CD4-positive, alpha-beta T cell (primary cell): ENCODE measurements around the gene NUB1. TPM values are rescaled to one million over a fixed set of nuclear protein-coding genes. Genes with fewer than 3 reads are reported as not detected.
"Not testable (repeated sequence)": the region's sequence is repeated elsewhere in the genome, so short reads cannot be mapped to it uniquely, and the experiment has no call there.

Experiments
- ATAC-seq: fragments of 200-7000 bp; cut with Tn5 transposase; one replicate; pipeline ENCODE4 v1.10.0; 2022; ENCODE audit warnings: mild to moderate bottlenecking; ENCODE audit not compliant: poor library complexity
- CTCF ChIA-PET: fragments of 350-600 bp; sonication (Branson Sonifier 250); formaldehyde crosslinking; loops from one replicate; lab custom pipeline; 2021; ENCODE audit warnings: antibody characterized with exemption, inconsistent platforms; lab: Charles Lee
- POLR2A ChIA-PET: fragments of 350-600 bp; sonication (Branson Sonifier 250); formaldehyde crosslinking; loops from one replicate; lab custom pipeline; 2021; ENCODE audit warnings: antibody characterized with exemption, inconsistent platforms; lab: Charles Lee
- DNase-seq, 14 experiments: peaks; one replicate each; pipeline ENCODE4 v3.0.0-alpha.2; 2013 to 2020; ENCODE audit warnings: mixed read lengths in 2 of 14
- H3K27ac ChIP-seq, 2 donors: one replicate each; pipeline versions ENCODE4 v1.5.1 to v1.7.0; 2013; ENCODE audit warnings: low read length in 2 of 2, low read depth in 1 of 2, mild to moderate bottlenecking in 1 of 2
- H3K27me3 ChIP-seq, 2 experiments: 1 replicate in 1 of 2; 2 replicates in 1 of 2; pipeline versions ENCODE4 v1.6.1 to v1.7.0; 2013; ENCODE audit warnings: low read length in 2 of 2, control low read depth in 1 of 2, mild to moderate bottlenecking in 1 of 2, moderate library complexity in 1 of 2; ENCODE audit not compliant: insufficient read depth in 2 of 2, control insufficient read depth in 1 of 2
- H3K36me3 ChIP-seq: one replicate; pipeline ENCODE4 v1.6.1; 2013; ENCODE audit warnings: low read length, control low read depth; ENCODE audit not compliant: insufficient read depth
- H3K4me1 ChIP-seq: one replicate; pipeline ENCODE4 v1.6.1; 2013; ENCODE audit warnings: low read length, control low read depth; ENCODE audit not compliant: insufficient read depth
- H3K4me3 ChIP-seq: one replicate; pipeline ENCODE4 v1.5.1; 2013; ENCODE audit warnings: mild to moderate bottlenecking, low read length, moderate library complexity
- H3K9me3 ChIP-seq, 2 experiments: 1 replicate in 1 of 2; 2 replicates in 1 of 2; pipeline versions ENCODE4 v1.6.1 to v1.7.0; 2013; ENCODE audit warnings: low read length in 2 of 2, mild to moderate bottlenecking in 2 of 2, control low read depth in 1 of 2, moderate library complexity in 1 of 2; ENCODE audit not compliant: control insufficient read depth in 1 of 2, insufficient read depth in 1 of 2
- H3K27ac Mint-ChIP-seq: one replicate; pipeline ENCODE4 v1.8.0; 2020; ENCODE audit warnings: mixed read lengths
- H3K27me3 Mint-ChIP-seq: one replicate; pipeline ENCODE4 v1.8.0; 2021; ENCODE audit warnings: mixed read lengths
- H3K36me3 Mint-ChIP-seq: one replicate; pipeline ENCODE4 v1.8.0; 2021; ENCODE audit warnings: low read depth, mixed read lengths
- H3K4me1 Mint-ChIP-seq: one replicate; pipeline ENCODE4 v1.8.0; 2021; ENCODE audit warnings: low read depth, mixed read lengths
- H3K4me3 Mint-ChIP-seq: one replicate; pipeline ENCODE4 v1.8.0; 2020; ENCODE audit warnings: mild to moderate bottlenecking, mixed read lengths
- H3K9me3 Mint-ChIP-seq: one replicate; pipeline ENCODE4 v1.8.0; 2020; ENCODE audit warnings: mixed read lengths
- intact Hi-C, 2 experiments: fragments of 100-400 bp; cut with DNase I in 1 of 2; cut with micrococcal nuclease in 1 of 2; formaldehyde crosslinking; loops; one replicate each; pipeline versions ENCODE4 v1.15.1 to v1.9.0; 2023 to 2025; cut with DNase I, micrococcal nuclease
- total RNA-seq, 174 experiments: library from RNA in 2 of 174; stranded (reverse) in 2 of 174; gene quantifications; one replicate each; pipeline ENCODE4 v1.2.3 and lab custom pipeline; 2021 to 2026
- TF ChIP-seq, protein P1 (sequence below): fragments of 200-600 bp; IDR thresholded peaks from one replicate; pipeline ENCODE4 v1.8.0; 2022; ENCODE audit warnings: antibody characterized with exemption, mild to moderate bottlenecking

Gene NUB1
- total RNA-seq, 2 experiments from 2014 or later, result 86.0 to 90.4 TPM

DNA sequence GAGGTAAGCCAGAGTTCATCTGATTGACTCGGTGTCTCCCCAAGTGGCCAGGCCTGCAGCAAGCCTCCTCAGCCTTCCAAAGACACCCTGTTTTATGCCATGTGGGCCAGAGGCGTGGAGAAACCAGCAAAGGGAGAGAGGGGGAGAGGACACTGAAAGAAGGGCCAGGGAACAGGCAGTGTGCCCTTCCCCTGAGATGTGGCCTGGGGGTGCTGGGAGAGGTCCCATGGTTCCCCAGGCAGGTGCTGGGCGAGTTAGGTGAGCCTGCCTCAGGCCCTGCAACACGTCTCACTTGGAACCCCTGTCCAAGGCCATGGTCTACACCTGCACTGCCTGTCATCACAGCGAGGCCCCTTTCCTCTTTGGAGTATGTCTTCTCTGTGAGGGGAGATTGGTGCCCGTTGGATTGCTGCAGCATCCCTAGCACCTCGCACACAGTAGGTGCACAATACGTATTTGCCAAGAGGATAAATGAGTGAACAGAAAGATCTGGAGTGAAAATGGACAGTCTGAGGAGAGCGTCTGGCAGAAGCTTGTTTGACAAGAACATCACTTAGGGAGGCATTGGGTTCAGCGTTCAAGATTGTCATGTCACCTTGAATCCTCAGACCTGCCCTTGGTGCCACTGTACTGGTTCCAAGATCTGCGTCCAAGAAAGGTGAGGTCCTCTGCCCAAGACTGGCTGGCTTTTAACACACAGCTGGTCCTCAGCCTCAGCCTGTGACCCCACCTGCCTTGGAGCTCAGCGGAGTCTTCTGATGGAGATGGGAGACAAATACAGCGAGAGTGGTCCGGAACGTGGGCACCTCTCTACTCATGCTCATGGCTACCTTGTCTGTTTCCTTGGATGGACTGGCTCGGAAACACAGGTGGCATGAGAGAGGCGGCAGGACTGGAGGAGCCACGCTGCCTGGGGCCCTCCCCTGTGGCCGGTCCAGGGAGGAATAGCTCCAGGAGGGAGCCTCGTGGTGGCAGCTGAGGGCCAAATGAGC, 39.8 kb upstream of the NUB1 start:
- intact Hi-C loops, result loop anchor here in 1 of 2 experiments (2.0 kb wide), 2 partner anchors 57 to 133 kb away; no protein-coding TSS in a partner anchor
- ChIA-PET CTCF (no interaction called here), POLR2A (interaction anchor here (0.6 kb wide), 1 partner anchor 126 kb away, joined by 3 read pairs; no protein-coding TSS in a partner anchor)
- Mint-ChIP-seq H3K36me3 (no peaks in the 10 kb centered on the region), H3K9me3 (peaks cover 3% of the 10 kb centered on the region), H3K4me3 (no peak overlapping the region), H3K27me3 (peaks cover 43% of the 10 kb centered on the region), H3K4me1 (peaks cover 8% of the 10 kb centered on the region), H3K27ac (no peak overlapping the region)
- no peak overlapping the region for H3K27ac ChIP-seq
- ATAC-seq (no peak), DNase-seq (no peak)
- H3K27me3 ChIP-seq, result peaks cover 20 to 32% of the 10 kb centered on the region in 2 experiments
- TF ChIP-seq, protein P1, sequence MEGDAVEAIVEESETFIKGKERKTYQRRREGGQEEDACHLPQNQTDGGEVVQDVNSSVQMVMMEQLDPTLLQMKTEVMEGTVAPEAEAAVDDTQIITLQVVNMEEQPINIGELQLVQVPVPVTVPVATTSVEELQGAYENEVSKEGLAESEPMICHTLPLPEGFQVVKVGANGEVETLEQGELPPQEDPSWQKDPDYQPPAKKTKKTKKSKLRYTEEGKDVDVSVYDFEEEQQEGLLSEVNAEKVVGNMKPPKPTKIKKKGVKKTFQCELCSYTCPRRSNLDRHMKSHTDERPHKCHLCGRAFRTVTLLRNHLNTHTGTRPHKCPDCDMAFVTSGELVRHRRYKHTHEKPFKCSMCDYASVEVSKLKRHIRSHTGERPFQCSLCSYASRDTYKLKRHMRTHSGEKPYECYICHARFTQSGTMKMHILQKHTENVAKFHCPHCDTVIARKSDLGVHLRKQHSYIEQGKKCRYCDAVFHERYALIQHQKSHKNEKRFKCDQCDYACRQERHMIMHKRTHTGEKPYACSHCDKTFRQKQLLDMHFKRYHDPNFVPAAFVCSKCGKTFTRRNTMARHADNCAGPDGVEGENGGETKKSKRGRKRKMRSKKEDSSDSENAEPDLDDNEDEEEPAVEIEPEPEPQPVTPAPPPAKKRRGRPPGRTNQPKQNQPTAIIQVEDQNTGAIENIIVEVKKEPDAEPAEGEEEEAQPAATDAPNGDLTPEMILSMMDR, result no peak
- H3K36me3 ChIP-seq, result no peaks in the 10 kb centered on the region
- peaks cover 0 to 4% of the 10 kb centered on the region in 2 experiments for H3K9me3 ChIP-seq
- no peak overlapping the region for H3K4me3 ChIP-seq
- H3K4me1 ChIP-seq, result peaks cover 11% of the 10 kb centered on the region

DNA sequence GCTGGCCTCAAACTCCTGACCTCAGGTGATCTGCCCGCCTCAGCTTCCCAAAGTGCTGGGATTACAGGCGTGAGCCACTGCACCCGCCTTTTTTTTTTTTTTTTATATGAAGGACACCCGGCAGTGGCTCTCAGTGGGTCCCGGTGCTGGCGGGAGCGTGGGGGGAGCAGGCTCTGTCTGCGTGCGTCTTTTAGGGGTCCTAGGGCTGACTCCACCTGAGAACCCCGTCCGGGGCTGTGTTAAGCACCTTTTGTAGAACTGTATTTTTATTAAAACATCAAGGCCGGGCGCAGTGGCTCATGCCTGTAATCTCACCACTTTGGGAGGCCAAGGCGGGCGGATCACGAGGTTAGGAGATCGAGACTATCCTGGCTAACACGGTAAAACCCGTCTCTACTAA, 37.4 kb upstream of the NUB1 start:
- not testable (repeated sequence) for H3K4me1 Mint-ChIP-seq

DNA sequence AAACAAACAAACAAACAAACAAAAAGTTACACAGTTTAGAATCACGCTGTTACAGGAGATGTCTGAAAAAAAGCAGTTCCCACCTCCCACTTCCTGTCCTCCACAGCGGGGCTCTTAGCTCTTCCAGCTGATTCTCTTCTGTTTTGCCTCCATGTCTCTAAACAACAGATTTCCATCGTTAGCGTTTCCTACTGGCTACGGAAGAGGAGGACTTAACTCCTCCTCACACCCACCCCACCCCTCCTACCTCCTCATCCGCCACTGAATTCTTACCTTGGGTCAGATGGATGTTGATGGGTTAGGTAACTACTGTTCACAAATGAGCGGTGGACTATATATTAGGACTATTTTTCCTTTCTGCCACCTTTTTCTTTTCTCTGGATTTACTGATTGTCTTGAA, 36.8 kb upstream of the NUB1 start:
- no peak overlapping the region for H3K4me3 ChIP-seq
- ChIA-PET POLR2A (interaction anchor here (1.4 kb wide), 1 partner anchor 47 kb away, joined by 5 read pairs; no protein-coding TSS in a partner anchor), CTCF (interaction anchor here (0.7 to 2.1 kb wide), 4 partner anchors 10 to 371 kb away, joined by 3 to 4 read pairs (median 4); no protein-coding TSS in a partner anchor)
- H3K9me3 Mint-ChIP-seq, result no peaks in the 10 kb centered on the region
- H3K27ac ChIP-seq, result no peak overlapping the region
- peak overlapping the region; percentile 30 for H3K4me3 Mint-ChIP-seq
- peaks cover 11% of the 10 kb centered on the region for H3K4me1 ChIP-seq
- TF ChIP-seq, protein P1, result no peak
- peaks cover 0 to 4% of the 10 kb centered on the region in 2 experiments for H3K9me3 ChIP-seq
- H3K27ac Mint-ChIP-seq, result no peak overlapping the region
- ATAC-seq (no peak), DNase-seq (peak in 1 of 14 experiments; percentile 6)
- intact Hi-C loops, result no loop called here
- no peaks in the 10 kb centered on the region for H3K36me3 Mint-ChIP-seq
- peaks cover 8% of the 10 kb centered on the region for H3K4me1 Mint-ChIP-seq
- H3K36me3 ChIP-seq, result no peaks in the 10 kb centered on the region
- H3K27me3 Mint-ChIP-seq, result peaks cover 43% of the 10 kb centered on the region
- H3K27me3 ChIP-seq, result peaks cover 26 to 37% of the 10 kb centered on the region in 2 experiments

More for the DNA sequence above, 37.4 kb upstream of the NUB1 start:
- H3K36me3 ChIP-seq, H3K9me3 ChIP-seq, H3K9me3 Mint-ChIP-seq, H3K27ac Mint-ChIP-seq, intact Hi-C loops, H3K4me3 ChIP-seq, DNase-seq, H3K4me3 Mint-ChIP-seq, ATAC-seq, H3K27ac ChIP-seq, H3K36me3 Mint-ChIP-seq: not testable (repeated sequence)
- peaks cover 47% of the 10 kb centered on the region for H3K27me3 Mint-ChIP-seq
- peaks cover 26 to 37% of the 10 kb centered on the region in 2 experiments for H3K27me3 ChIP-seq
- CTCF ChIA-PET, result interaction anchor here (0.7 to 2.1 kb wide), 4 partner anchors 11 to 371 kb away, joined by 3 to 4 read pairs (median 4); partner anchors contain the start of gene NUB1
- POLR2A ChIA-PET, result interaction anchor here (0.6 to 1.4 kb wide), 3 partner anchors 46 to 47 kb away, joined by 3 to 5 read pairs (median 3); no protein-coding TSS in a partner anchor
- peaks cover 11% of the 10 kb centered on the region for H3K4me1 ChIP-seq
